Measurements from ENCODE around the gene CHAC1. TPM values are rescaled to one million over a fixed set of nuclear protein-coding genes. Genes with fewer than 3 reads are reported as not detected.

The CHAC1 gene
- total RNA-seq, 1 donor from 2014 or later = 24.7 TPM

DNA sequence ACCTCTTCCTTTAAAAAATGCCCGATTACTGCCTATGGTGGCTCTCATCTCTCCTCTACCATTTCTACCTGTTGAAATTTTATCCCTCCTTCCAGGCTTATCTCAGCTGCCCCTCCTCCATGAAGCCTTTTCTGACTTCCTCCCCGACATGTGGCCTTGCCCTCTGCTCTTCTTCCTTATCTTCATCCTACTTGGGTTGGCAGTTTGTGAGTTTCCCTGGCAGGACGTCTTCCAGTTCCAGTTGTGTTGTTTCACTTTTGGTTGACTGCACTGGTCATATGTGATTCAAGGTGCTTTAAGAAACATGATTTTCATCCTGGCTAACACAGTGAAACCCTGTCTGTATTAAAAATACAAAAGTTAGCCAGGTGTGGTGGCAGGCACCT is 19.8 kb upstream of the CHAC1 start:
- H3K4me3 ChIP-seq (ENCODE audit: low read depth, low read length) = no peak overlapping the region
- TF ChIP-seq, protein P1, sequence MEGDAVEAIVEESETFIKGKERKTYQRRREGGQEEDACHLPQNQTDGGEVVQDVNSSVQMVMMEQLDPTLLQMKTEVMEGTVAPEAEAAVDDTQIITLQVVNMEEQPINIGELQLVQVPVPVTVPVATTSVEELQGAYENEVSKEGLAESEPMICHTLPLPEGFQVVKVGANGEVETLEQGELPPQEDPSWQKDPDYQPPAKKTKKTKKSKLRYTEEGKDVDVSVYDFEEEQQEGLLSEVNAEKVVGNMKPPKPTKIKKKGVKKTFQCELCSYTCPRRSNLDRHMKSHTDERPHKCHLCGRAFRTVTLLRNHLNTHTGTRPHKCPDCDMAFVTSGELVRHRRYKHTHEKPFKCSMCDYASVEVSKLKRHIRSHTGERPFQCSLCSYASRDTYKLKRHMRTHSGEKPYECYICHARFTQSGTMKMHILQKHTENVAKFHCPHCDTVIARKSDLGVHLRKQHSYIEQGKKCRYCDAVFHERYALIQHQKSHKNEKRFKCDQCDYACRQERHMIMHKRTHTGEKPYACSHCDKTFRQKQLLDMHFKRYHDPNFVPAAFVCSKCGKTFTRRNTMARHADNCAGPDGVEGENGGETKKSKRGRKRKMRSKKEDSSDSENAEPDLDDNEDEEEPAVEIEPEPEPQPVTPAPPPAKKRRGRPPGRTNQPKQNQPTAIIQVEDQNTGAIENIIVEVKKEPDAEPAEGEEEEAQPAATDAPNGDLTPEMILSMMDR (IDR thresholded peaks at IDR 0.05; ENCODE audit: insufficient read depth, low read length, severe bottlenecking) = no peak
- DNase-seq (ENCODE audit: low read depth) (no peak), FAIRE-seq (no peak)
- peaks cover 12% of the 10 kb centered on the region for H3K27me3 ChIP-seq (ENCODE audit: control insufficient read depth, insufficient read depth, low read length)
- H3K36me3 ChIP-seq (ENCODE audit: control insufficient read depth, insufficient read depth, low read length) = no peaks in the 10 kb centered on the region

DNA sequence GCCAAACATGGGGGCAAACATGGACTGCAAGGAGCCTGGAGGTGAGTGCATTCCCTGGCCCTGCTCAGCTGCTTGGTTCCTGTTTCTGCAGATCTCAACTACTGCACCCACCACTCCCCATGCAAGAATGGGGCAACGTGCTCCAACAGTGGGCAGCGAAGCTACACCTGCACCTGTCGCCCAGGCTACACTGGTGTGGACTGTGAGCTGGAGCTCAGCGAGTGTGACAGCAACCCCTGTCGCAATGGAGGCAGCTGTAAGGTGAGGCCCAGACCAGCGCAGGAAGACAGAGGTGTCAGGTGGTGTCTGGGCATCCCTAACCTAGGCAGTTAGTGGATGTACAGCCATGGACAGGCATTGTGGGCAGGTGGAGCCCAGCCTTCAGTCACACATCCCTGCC is 18.8 kb upstream of the CHAC1 start:
- H3K36me3 ChIP-seq (ENCODE audit: control insufficient read depth, insufficient read depth, low read length) = no peaks in the 10 kb centered on the region
- no peak overlapping the region for H3K4me3 ChIP-seq (ENCODE audit: low read depth, low read length)
- TF ChIP-seq, protein P1 (IDR thresholded peaks at IDR 0.05; ENCODE audit: insufficient read depth, low read length, severe bottlenecking) = no peak
- FAIRE-seq (peak; percentile 36), DNase-seq (ENCODE audit: low read depth) (no peak)
- peaks cover 10% of the 10 kb centered on the region for H3K27me3 ChIP-seq (ENCODE audit: control insufficient read depth, insufficient read depth, low read length)

DNA sequence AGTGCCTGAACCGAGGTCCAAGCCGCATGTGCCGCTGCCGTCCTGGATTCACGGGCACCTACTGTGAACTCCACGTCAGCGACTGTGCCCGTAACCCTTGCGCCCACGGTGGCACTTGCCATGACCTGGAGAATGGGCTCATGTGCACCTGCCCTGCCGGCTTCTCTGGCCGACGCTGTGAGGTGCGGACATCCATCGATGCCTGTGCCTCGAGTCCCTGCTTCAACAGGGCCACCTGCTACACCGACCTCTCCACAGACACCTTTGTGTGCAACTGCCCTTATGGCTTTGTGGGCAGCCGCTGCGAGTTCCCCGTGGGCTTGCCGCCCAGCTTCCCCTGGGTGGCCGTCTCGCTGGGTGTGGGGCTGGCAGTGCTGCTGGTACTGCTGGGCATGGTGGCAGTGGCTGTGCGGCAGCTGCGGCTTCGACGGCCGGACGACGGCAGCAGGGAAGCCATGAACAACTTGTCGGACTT is 17.0 kb upstream of the CHAC1 start:
- Histone ChIP-seq H3K36me3 (ENCODE audit: control insufficient read depth, insufficient read depth, low read length) (no peaks in the 10 kb centered on the region), H3K27me3 (ENCODE audit: control insufficient read depth, insufficient read depth, low read length) (peaks cover 1% of the 10 kb centered on the region), H3K4me3 (ENCODE audit: low read depth, low read length) (no peak overlapping the region)
- no peak for DNase-seq (ENCODE audit: low read depth)
- TF ChIP-seq, protein P1 (IDR thresholded peaks at IDR 0.05; ENCODE audit: insufficient read depth, low read length, severe bottlenecking) = no peak
- FAIRE-seq = no peak

DNA sequence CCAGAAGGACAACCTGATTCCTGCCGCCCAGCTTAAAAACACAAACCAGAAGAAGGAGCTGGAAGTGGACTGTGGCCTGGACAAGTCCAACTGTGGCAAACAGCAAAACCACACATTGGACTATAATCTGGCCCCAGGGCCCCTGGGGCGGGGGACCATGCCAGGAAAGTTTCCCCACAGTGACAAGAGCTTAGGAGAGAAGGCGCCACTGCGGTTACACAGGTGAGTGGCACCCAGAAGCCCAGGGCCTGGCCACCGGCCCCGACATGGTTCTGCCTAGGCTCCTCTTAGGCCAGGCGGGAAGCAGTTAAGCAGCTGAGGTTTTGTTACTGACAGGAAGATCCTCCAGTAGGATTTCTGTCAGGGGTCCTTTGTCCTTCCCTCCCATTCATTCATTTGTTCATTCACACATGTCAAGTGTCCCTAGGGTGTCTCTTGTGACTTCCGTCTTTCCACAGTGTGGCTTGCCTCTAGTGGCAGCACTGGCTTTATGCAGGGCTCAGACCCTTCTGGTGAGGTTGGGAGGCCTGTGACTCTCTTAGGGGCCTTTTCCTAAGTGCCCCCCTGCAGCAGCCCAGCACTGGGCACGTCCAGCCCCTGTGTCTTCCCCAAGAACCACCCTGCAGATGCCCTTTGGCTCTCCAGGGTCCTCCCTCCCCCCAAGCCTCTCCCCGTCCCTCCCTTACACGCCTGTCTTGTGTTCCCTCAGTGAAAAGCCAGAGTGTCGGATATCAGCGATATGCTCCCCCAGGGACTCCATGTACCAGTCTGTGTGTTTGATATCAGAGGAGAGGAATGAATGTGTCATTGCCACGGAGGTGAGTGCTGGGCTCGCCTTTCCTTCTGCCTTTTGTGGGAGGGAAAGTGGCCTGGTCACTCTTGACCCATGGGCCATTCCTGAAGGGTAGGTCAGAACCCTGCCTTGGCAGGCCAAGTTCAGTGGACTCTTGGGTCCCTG is 16.3 kb upstream of the CHAC1 start:
- FAIRE-seq (no peak), DNase-seq (ENCODE audit: low read depth) (peak; percentile 33)
- peaks cover 1% of the 10 kb centered on the region for H3K27me3 ChIP-seq (ENCODE audit: control insufficient read depth, insufficient read depth, low read length)
- no peak overlapping the region for H3K4me3 ChIP-seq (ENCODE audit: low read depth, low read length)
- H3K36me3 ChIP-seq (ENCODE audit: control insufficient read depth, insufficient read depth, low read length) = no peaks in the 10 kb centered on the region
- TF ChIP-seq, protein P1 (IDR thresholded peaks at IDR 0.05; ENCODE audit: insufficient read depth, low read length, severe bottlenecking) = no peak

DNA sequence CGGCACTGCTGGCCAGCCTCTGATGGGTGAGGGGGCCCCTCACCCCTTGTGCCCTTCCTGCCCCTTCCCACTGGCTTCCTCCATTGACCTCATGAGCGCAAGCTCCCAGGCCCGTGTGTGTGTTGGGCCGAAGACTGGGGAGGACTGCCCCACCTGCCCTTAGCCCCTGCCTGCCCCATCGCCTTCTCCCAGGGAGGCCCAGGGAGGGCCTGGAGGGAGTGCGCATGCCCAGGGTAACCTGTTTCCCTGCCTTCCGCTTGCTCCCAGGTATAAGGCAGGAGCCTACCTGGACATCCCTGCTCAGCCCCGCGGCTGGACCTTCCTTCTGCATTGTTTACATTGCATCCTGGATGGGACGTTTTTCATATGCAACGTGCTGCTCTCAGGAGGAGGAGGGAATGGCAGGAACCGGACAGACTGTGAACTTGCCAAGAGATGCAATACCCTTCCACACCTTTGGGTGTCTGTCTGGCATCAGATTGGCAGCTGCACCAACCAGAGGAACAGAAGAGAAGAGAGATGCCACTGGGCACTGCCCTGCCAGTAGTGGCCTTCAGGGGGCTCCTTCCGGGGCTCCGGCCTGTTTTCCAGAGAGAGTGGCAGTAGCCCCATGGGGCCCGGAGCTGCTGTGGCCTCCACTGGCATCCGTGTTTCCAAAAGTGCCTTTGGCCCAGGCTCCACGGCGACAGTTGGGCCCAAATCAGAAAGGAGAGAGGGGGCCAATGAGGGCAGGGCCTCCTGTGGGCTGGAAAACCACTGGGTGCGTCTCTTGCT is 15.3 kb upstream of the CHAC1 start:
- Histone ChIP-seq H3K36me3 (ENCODE audit: control insufficient read depth, insufficient read depth, low read length) (no peaks in the 10 kb centered on the region), H3K27me3 (ENCODE audit: control insufficient read depth, insufficient read depth, low read length) (peaks cover 1% of the 10 kb centered on the region), H3K4me3 (ENCODE audit: low read depth, low read length) (no peak overlapping the region)
- TF ChIP-seq, protein P1 (IDR thresholded peaks at IDR 0.05; ENCODE audit: insufficient read depth, low read length, severe bottlenecking) = peak; percentile 66
- no peak for FAIRE-seq
- DNase-seq (ENCODE audit: low read depth) = peak; percentile 47
